Esophagus squamous epithelium (tissue), 5 donors: ENCODE results near the gene MOV10L1. TPM values are rescaled to one million over a fixed set of nuclear protein-coding genes. Genes with fewer than 3 reads are reported as not detected.
A peak's percentile ranks its signal among the peaks of the same experiment; 100 is the strongest.

Experiments
- DNase-seq: peaks from one replicate; lab custom pipeline; 2025; lab: John Stamatoyannopoulos, UW
- H3K27ac ChIP-seq, 4 donors: fragments of 200-600 bp; sonication (generic); one replicate each; pipeline ENCODE4 v1.5.1; 2016 to 2019; ENCODE audit warnings: mild to moderate bottlenecking in 1 of 4
- H3K27me3 ChIP-seq, 4 donors: fragments of 200-600 bp; sonication (generic); 1 replicate in 3 of 4; 2 replicates in 1 of 4; pipeline versions ENCODE4 v1.5.1 to v1.6.0; 2017 to 2021; ENCODE audit warnings: antibody characterized with exemption in 1 of 4
- H3K36me3 ChIP-seq, 3 donors: fragments of 200-600 bp; sonication (generic); one replicate each; pipeline ENCODE4 v1.5.1; 2016 to 2019
- H3K4me1 ChIP-seq, 3 donors: fragments of 200-600 bp; sonication (generic); one replicate each; pipeline ENCODE4 v1.5.1; 2017 to 2019
- H3K4me3 ChIP-seq, 4 donors: fragments of 200-600 bp; sonication (generic); 1 replicate in 3 of 4; 2 replicates in 1 of 4; pipeline ENCODE4 v1.5.1; 2016 to 2019; ENCODE audit warnings: mild to moderate bottlenecking in 2 of 4, moderate library complexity in 1 of 4
- H3K9me3 ChIP-seq, 3 donors: fragments of 200-600 bp; sonication (generic); one replicate each; pipeline ENCODE4 v1.5.1; 2016 to 2019
- CTCF ChIP-seq, 6 experiments: fragments of 450-650 bp in 4 of 6; fragments of 200-600 bp in 2 of 6; sonication (generic) in 2 of 6; IDR thresholded peaks; one replicate each; pipeline ENCODE4 v1.5.1; 2016 to 2019; ENCODE audit warnings: antibody characterized with exemption in 6 of 6, mild to moderate bottlenecking in 4 of 6, moderate library complexity in 4 of 6
- POLR2A ChIP-seq, 4 donors: fragments of 450-650 bp; IDR thresholded peaks; one replicate each; pipeline ENCODE4 v1.6.1; 2017; ENCODE audit warnings: antibody characterized with exemption in 4 of 4, mild to moderate bottlenecking in 4 of 4, moderate library complexity in 3 of 4
- WGBS, 2 donors: methylation state at CpG; one replicate each; pipeline ENCODE4 v1.1.5; 2018; 5-methylcytosine and 5-hydroxymethylcytosine counted together
- intact Hi-C: fragments of 100-400 bp; cut with DNase I; formaldehyde crosslinking; loops from one replicate; pipeline ENCODE4 v1.15.0; 2022
- total RNA-seq, 4 donors: library from RNA; depleted of rRNA; stranded (reverse); fragments of >200 nt; gene quantifications; one replicate each; pipeline ENCODE4 v1.1.0, GENCODE V29; 2016
- donor health status: DM: yes; HTN: yes; CAD: no.

MOV10L1 gene
- total RNA-seq, 4 donors from 2014 or later: 0.06 to 0.57 (median 0.13) TPM; not detected in 1

GRCh38 chr22:50072714-50073538, 16.9 kb upstream of the MOV10L1 start:
- intact Hi-C loops: no loop called here
- no peak for TF ChIP-seq CTCF (IDR thresholded peaks at IDR 0.05)
- no peak for TF ChIP-seq POLR2A (IDR thresholded peaks at IDR 0.05)
- peaks cover 0 to 14% (median 0%) of the 10 kb centered on the region in 3 donors for H3K4me1 ChIP-seq
- H3K9me3 ChIP-seq: no peaks in the 10 kb centered on the region
- no peak overlapping the region for H3K27ac ChIP-seq
- H3K4me3 ChIP-seq: no peak overlapping the region
- DNase-seq: no peak
- WGBS, 2 donors: 77 to 87% methylated on average over 10 to 21 of the region's 28 CpGs
- H3K27me3 ChIP-seq: peaks cover 0 to 42% (median 0%) of the 10 kb centered on the region in 4 donors
- no peaks in the 10 kb centered on the region for H3K36me3 ChIP-seq

GRCh38 chr22:50074056-50074455, 15.8 kb upstream of the MOV10L1 start:
- WGBS, 2 donors: 63 to 70% methylated on average over 15 to 16 of the region's 17 CpGs
- H3K9me3 ChIP-seq: no peaks in the 10 kb centered on the region
- H3K36me3 ChIP-seq: no peaks in the 10 kb centered on the region
- no peak for DNase-seq
- H3K4me3 ChIP-seq: no peak overlapping the region
- H3K27me3 ChIP-seq: peaks cover 0 to 45% (median 0%) of the 10 kb centered on the region in 4 donors
- intact Hi-C loops: no loop called here
- TF ChIP-seq POLR2A (IDR thresholded peaks at IDR 0.05) (no peak), CTCF (IDR thresholded peaks at IDR 0.05) (no peak)
- peaks cover 0 to 21% (median 0%) of the 10 kb centered on the region in 3 donors for H3K4me1 ChIP-seq
- H3K27ac ChIP-seq: no peak overlapping the region

GRCh38 chr22:50074551-50075530, 15.0 kb upstream of the MOV10L1 start:
- 55 to 66% methylated on average over 11 to 14 of the region's 32 CpGs for WGBS, 2 donors
- H3K9me3 ChIP-seq: no peaks in the 10 kb centered on the region
- H3K36me3 ChIP-seq: no peaks in the 10 kb centered on the region
- DNase-seq: no peak
- intact Hi-C loops: no loop called here
- H3K27ac ChIP-seq: peak overlapping the region in 3 of 4 donors; percentile 39 to 73 (median 63)
- no peak for TF ChIP-seq CTCF (IDR thresholded peaks at IDR 0.05)
- peak in 1 of 4 donors; percentile 12 for TF ChIP-seq POLR2A (IDR thresholded peaks at IDR 0.05)
- H3K27me3 ChIP-seq: peaks cover 0 to 43% (median 0%) of the 10 kb centered on the region in 4 donors
- H3K4me3 ChIP-seq: no peak overlapping the region
- H3K4me1 ChIP-seq: peaks cover 0 to 23% (median 0%) of the 10 kb centered on the region in 3 donors

GRCh38 chr22:50076646-50077535, 12.9 kb upstream of the MOV10L1 start:
- Histone ChIP-seq H3K4me1 (peaks cover 0 to 23% (median 0%) of the 10 kb centered on the region in 3 donors), H3K9me3 (no peaks in the 10 kb centered on the region), H3K27ac (no peak overlapping the region), H3K36me3 (no peaks in the 10 kb centered on the region), H3K27me3 (peaks cover 0 to 43% (median 0%) of the 10 kb centered on the region in 4 donors), H3K4me3 (no peak overlapping the region)
- intact Hi-C loops: no loop called here
- 85 to 86% methylated on average over 26 to 41 of the region's 43 CpGs for WGBS, 2 donors
- DNase-seq: no peak
- TF ChIP-seq POLR2A (IDR thresholded peaks at IDR 0.05): no peak
- no peak for TF ChIP-seq CTCF (IDR thresholded peaks at IDR 0.05)
